GM18861 (cell line): ENCODE data around the gene SERPINA4.

Source experiments
- ATAC-seq: cut with Tn5 transposase; IDR thresholded peaks from one replicate; pipeline ENCODE4 v1.9.1; 2021; ENCODE audit not compliant: unreplicated experiment

SERPINA4 gene

DNA sequence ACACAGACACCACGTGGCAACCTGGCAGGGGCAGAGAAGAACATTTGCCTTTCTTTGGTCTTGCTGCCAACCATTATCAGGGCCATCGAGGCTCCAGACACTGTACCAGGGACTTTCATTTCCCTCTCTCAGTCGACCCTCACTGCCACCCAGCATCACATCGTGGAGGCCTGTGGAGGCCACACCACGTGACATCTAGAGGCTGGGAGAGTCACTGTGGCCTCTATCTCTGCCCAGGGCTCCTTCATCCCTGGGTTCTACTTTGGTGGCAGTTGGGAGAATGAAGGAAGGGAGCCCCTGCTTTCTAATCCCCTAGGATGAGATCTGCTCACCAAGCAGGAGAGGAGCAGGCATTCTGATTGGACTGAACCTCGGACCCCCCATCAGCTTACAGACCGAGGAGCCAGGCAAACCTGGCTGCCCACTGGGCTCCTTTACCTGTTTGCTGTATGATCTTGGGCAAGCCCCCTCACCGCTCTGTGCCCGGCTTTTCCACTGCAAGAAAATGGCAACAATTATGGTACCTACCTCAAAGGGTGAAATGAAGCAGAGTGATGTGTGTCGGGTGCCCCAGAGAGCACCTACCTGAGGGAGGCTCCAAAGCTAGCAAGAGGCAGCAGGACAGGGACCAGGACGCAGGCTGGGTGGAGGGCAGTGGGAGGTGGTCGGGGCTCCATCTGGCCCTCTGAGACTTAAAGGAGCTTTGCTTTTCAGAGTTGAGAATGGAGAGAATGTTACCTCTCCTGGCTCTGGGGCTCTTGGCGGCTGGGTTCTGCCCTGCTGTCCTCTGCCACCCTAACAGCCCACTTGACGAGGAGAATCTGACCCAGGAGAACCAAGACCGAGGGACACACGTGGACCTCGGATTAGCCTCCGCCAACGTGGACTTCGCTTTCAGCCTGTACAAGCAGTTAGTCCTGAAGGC lies 52.7 kb downstream of the SERPINA4 start:
- no peak for ATAC-seq

DNA sequence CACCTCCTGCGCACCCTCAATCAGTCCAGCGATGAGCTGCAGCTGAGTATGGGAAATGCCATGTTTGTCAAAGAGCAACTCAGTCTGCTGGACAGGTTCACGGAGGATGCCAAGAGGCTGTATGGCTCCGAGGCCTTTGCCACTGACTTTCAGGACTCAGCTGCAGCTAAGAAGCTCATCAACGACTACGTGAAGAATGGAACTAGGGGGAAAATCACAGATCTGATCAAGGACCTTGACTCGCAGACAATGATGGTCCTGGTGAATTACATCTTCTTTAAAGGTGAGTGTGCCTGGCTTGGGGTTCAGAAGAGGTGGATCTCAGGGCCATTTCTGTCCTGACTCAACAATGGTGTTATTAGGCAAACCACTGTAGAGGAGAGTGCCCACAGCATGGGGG lies 53.6 kb downstream of the SERPINA4 start:
- no peak for ATAC-seq

DNA sequence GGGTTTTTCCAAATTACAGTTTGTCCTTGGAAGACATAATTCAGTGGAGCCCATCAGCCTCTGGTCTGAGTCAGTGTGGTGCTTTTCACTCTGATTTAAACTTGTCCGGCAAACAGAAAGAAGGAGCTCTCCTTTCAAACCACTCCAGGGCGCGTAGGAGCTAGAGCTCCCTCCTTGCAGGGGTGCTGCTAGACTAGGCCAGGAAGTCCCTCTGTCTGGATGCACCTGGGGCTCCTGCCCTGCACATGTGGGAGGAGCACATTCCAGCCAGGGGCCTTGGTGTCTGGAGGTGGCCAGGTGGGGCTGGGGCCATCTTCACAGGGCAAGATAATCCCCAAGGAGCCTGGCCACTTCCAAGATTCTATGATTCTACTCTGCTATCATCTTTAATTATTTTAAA lies 54.0 kb downstream of the SERPINA4 start:
- ATAC-seq, result no peak

DNA sequence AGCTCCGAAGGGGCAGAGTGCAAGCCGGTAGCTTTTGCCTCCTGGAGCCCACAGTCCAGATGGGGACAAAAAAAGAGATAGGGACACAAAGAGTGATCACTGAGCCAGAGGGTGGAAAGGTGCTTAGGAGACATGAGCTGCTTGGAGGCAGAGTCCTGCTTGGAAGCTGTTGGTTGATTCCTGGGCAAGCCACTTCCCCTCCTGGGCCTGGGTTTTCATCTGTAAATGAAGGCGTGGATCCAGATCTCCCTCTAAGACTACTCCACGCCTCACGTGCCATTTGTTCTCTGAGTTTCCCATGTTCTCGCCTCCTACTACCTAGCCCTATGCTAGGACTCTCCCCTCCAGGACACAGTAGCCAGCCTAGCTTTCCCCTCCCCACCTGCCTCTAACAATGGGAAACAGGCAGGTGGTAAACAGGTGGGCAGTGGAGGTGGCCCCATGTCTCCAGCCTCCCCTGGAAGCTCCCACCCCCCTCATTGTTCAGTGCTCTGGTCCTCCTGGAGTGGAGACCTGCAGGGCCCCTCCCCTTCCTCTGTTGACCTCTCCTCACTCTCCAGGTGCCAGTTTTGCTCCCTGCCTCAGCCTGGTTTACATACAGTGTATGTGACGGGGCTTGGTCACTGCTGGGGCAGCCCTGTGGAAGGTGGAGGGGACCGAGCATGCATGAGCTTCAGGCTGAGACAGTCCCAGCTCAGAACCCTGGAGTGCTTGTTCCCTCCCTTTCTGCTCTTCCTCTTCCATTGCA lies 54.8 kb downstream of the SERPINA4 start:
- ATAC-seq, result no peak

DNA sequence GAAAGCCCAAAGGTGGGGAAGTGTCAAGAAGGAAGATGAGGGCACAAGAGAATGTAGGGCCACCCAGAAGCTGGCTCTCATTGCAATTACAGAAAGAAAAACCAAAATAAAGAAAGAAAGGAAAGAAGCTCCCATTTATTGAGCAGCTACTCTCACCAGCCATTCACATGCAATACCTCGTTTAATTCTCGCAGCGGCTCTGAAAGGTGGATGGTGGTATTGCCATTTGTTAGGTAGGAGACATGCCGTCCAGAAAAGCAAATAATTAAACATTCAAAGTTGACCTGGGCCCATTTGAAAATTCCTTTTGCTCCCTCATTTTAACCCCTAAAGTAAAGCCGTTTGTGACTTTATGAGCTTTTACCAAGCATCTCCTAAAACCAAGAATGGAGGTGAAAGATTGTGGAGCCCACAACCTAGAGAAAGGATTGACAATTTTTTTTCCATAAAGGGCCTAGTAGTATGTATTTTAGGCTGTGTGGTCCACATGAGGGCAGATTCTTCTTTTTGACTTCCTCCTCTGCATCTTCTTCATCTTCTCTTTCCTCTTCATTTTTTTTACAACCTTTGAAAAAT lies 56.2 kb downstream of the SERPINA4 start:
- ATAC-seq, result no peak

DNA sequence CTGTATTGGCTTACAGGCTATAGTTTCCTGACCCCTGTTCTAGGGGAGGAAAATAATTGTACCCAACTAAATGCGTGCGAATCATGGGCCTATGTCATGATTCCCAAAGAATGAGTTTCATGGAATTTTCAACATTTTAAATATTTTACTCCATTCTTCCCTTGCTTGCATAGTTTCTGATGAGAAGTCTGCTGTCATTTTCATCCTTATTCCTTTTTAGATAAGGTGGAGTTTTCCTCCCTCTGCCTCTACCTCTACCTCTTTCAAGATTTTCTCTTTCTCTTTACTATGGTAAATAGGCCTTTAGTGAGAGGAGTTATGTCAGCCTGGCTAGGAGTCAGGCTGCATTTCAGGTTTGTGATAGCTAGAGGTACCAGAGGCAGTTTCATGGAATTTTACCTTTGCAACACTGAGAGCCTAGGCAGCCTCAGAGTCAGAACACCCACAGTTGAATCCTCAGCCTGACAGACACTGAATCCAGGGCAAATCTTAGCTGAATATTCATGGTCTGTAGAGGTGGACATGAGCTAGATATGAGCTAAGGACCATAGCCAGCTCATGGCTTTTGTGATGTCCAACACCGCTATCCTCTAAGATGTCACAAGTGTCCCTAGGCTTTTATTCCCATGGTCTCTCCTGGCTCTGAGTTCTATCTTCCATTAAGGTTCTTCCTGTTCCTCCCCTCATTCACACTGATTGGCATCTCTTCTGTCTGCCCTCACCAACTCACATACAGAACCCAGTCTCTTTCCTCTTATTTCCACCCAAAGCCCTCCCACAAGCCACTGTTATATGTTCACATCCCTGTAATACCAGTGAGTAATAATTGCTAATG lies 57.0 kb downstream of the SERPINA4 start:
- no peak for ATAC-seq

DNA sequence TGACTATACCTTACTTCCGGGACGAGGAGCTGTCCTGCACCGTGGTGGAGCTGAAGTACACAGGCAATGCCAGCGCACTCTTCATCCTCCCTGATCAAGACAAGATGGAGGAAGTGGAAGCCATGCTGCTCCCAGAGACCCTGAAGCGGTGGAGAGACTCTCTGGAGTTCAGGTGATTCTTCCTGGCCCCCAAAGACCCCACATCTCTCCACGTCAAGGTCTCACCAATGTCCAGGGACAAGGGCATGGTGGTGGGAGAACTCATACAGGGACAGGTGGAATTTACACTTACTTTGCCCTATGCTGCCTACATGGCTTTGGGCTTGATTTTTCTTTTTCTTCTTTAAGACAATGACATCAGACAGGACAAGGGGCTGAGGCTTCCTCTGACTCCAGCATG lies 58.1 kb downstream of the SERPINA4 start:
- ATAC-seq, result no peak
